ENCODE results near the gene PLXNB3. TPM values are rescaled to one million over a fixed set of nuclear protein-coding genes. Genes with fewer than 3 reads are reported as not detected.

PLXNB3 gene
- total RNA-seq, 1 experiment from 2014 or later, result 41.4 TPM

- TF ChIP-seq EZH2 (IDR thresholded peaks at IDR 0.05; ENCODE audit: low read depth) (no peak), CTCF (conservative IDR thresholded peaks at IDR 0.05) (no peak)
- Histone ChIP-seq H3K4me1 (replicated peaks; ENCODE audit: insufficient read depth) (peaks cover 10% of the 10 kb centered on the region; the same call in 1 of the 2 replicates), H3K79me2 (ENCODE audit: low read depth) (peaks cover 14% of the 10 kb centered on the region), H3K9me2 (ENCODE audit: insufficient read depth) (no peaks in the 10 kb centered on the region), H4K20me1 (ENCODE audit: insufficient read depth) (no peaks in the 10 kb centered on the region), H3K9me3 (ENCODE audit: insufficient read depth, low read depth) (no peaks in the 10 kb centered on the region), H2AFZ (no peak overlapping the region), H3F3A (ENCODE audit: insufficient read depth, low read depth) (peaks cover 5% of the 10 kb centered on the region; the same call in 1 of the 2 replicates), H3K4me2 (no peak overlapping the region), H3K27ac (no peak overlapping the region), H3K4me3 (no peak overlapping the region), H3K36me3 (ENCODE audit: low read depth) (no peaks in the 10 kb centered on the region), H3K27me3 (ENCODE audit: insufficient read depth, low read depth) (no peaks in the 10 kb centered on the region)
- intact Hi-C loops (cut with micrococcal nuclease; ENCODE audit: unreplicated experiment), result no loop called here
- no TSS peak for BruUV-seq (replicated peaks)
- no peak for DNase-seq
- ChIA-PET CTCF (no interaction called here), POLR2A (ENCODE audit: unreplicated experiment) (no interaction called here)
Measured at GRCh38 chrX:153800177-153800722, 36.2 kb downstream of the PLXNB3 start.

GRCh38 chrX:153800746-153801145 lies 36.7 kb downstream of the PLXNB3 start:
- intact Hi-C loops (cut with micrococcal nuclease; ENCODE audit: unreplicated experiment), result no loop called here
- Histone ChIP-seq H3K9me3 (ENCODE audit: insufficient read depth, low read depth) (no peaks in the 10 kb centered on the region), H3K27me3 (ENCODE audit: insufficient read depth, low read depth) (no peaks in the 10 kb centered on the region), H3K27ac (no peak overlapping the region), H3K4me2 (no peak overlapping the region), H3K9me2 (ENCODE audit: insufficient read depth) (no peaks in the 10 kb centered on the region), H3K4me3 (no peak overlapping the region), H3F3A (ENCODE audit: insufficient read depth, low read depth) (peaks cover 5% of the 10 kb centered on the region; the same call in 1 of the 2 replicates), H4K20me1 (ENCODE audit: insufficient read depth) (no peaks in the 10 kb centered on the region), H3K36me3 (ENCODE audit: low read depth) (no peaks in the 10 kb centered on the region), H3K4me1 (replicated peaks; ENCODE audit: insufficient read depth) (peaks cover 7% of the 10 kb centered on the region; the same call in 1 of the 2 replicates), H2AFZ (no peak overlapping the region), H3K79me2 (ENCODE audit: low read depth) (peaks cover 9% of the 10 kb centered on the region)
- DNase-seq, result no peak
- TF ChIP-seq CTCF (conservative IDR thresholded peaks at IDR 0.05) (no peak), EZH2 (IDR thresholded peaks at IDR 0.05; ENCODE audit: low read depth) (no peak)
- ChIA-PET CTCF (interaction anchor here (0.5 to 0.6 kb wide), 2 partner anchors 150 to 163 kb away, joined by 3 read pairs; no protein-coding TSS in a partner anchor), POLR2A (ENCODE audit: unreplicated experiment) (no interaction called here)
- no TSS peak for BruUV-seq (replicated peaks)

GRCh38 chrX:153801669-153802068 lies 37.6 kb downstream of the PLXNB3 start:
- Histone ChIP-seq H3K36me3 (ENCODE audit: low read depth) (no peaks in the 10 kb centered on the region), H3K27ac (no peak overlapping the region), H3K9me3 (ENCODE audit: insufficient read depth, low read depth) (no peaks in the 10 kb centered on the region), H3K79me2 (ENCODE audit: low read depth) (0 out of 2 replicates have a peak, but pooled peaks cover under 1% of the 10 kb centered on the region), H3K4me2 (no peak overlapping the region), H3K4me1 (replicated peaks; ENCODE audit: insufficient read depth) (no peaks in the 10 kb centered on the region), H3K9me2 (ENCODE audit: insufficient read depth) (no peaks in the 10 kb centered on the region), H3K4me3 (no peak overlapping the region), H3F3A (ENCODE audit: insufficient read depth, low read depth) (peaks cover 5% of the 10 kb centered on the region; the same call in 1 of the 2 replicates), H2AFZ (no peak overlapping the region), H4K20me1 (ENCODE audit: insufficient read depth) (no peaks in the 10 kb centered on the region), H3K27me3 (ENCODE audit: insufficient read depth, low read depth) (no peaks in the 10 kb centered on the region)
- intact Hi-C loops (cut with micrococcal nuclease; ENCODE audit: unreplicated experiment), result no loop called here
- CTCF ChIA-PET, result interaction anchor here (0.6 kb wide), 2 partner anchors 17 to 149 kb away, joined by 3 read pairs; no protein-coding TSS in a partner anchor
- peak; percentile 33 to 47 for DNase-seq
- no peak for TF ChIP-seq EZH2 (IDR thresholded peaks at IDR 0.05; ENCODE audit: low read depth)
- no peak for TF ChIP-seq CTCF (conservative IDR thresholded peaks at IDR 0.05)
- no TSS peak for BruUV-seq (replicated peaks)
- POLR2A ChIA-PET (ENCODE audit: unreplicated experiment), result no interaction called here
